Caco-2 (cell line): ENCODE measurements around the gene LSM7. TPM values are rescaled to one million over a fixed set of nuclear protein-coding genes. Genes with fewer than 3 reads are reported as not detected.

Source experiments
- BruUV-seq: library from RNA; stranded (reverse); fragments of 400-500 nt; replicated peaks from 2 replicates; lab custom pipeline; 2021; lab: Mats Ljungman, UMichigan
- CTCF ChIA-PET: fragments of 300-600 bp; sonication (Branson Sonifier 250); formaldehyde crosslinking; loops from one replicate; lab custom pipeline; 2022; ENCODE audit warnings: antibody characterized with exemption; lab: Charles Lee
- POLR2A ChIA-PET: fragments of 300-600 bp; sonication (Branson Sonifier 250); formaldehyde crosslinking; loops from one replicate; lab custom pipeline; 2022; ENCODE audit warnings: antibody characterized with exemption; lab: Charles Lee
- DNase-seq, 2 experiments: peaks; one replicate each; pipeline versions ENCODE4 v3.0.0 to v3.0.0-alpha.2; 2020 to 2022
- H3K27me3 ChIP-seq: replicated peaks from 2 replicates; pipeline ENCODE4 v1.6.0; 2011; ENCODE audit warnings: low read length; ENCODE audit not compliant: control insufficient read depth, insufficient read depth
- H3K36me3 ChIP-seq: 2 replicates; pipeline ENCODE4 v1.5.1; 2011; ENCODE audit warnings: low read length; ENCODE audit not compliant: control insufficient read depth, insufficient read depth
- H3K4me1 ChIP-seq: fragments of 250-450 bp; sonication (Bioruptor Pico); 2 replicates; pipeline ENCODE4 v1.5.1; 2020; ENCODE audit warnings: mild to moderate bottlenecking
- H3K4me3 ChIP-seq: 2 replicates; pipeline ENCODE4 v1.5.1; 2011; ENCODE audit warnings: low read depth, mild to moderate bottlenecking, control low read depth, low read length
- H3K9me3 ChIP-seq: fragments of 250-450 bp; sonication (Bioruptor Pico); 2 replicates; pipeline ENCODE4 v1.5.1; 2020; ENCODE audit warnings: mild to moderate bottlenecking, moderate library complexity
- H3K27ac Mint-ChIP-seq: one replicate; pipeline ENCODE4 v1.8.0; 2022; ENCODE audit warnings: mixed read lengths; ENCODE audit not compliant: unreplicated experiment
- H3K27me3 Mint-ChIP-seq: one replicate; pipeline ENCODE4 v1.8.0; 2022; ENCODE audit warnings: mixed read lengths; ENCODE audit not compliant: insufficient read depth, unreplicated experiment
- H3K36me3 Mint-ChIP-seq: one replicate; pipeline ENCODE4 v1.8.0; 2022; ENCODE audit warnings: mild to moderate bottlenecking, mixed read lengths; ENCODE audit not compliant: insufficient read depth, unreplicated experiment
- H3K4me1 Mint-ChIP-seq: one replicate; pipeline ENCODE4 v1.8.0; 2022; ENCODE audit warnings: low read depth, mixed read lengths; ENCODE audit not compliant: unreplicated experiment
- H3K4me3 Mint-ChIP-seq: one replicate; pipeline ENCODE4 v1.8.0; 2022; ENCODE audit warnings: mild to moderate bottlenecking, moderate library complexity, mixed read lengths; ENCODE audit not compliant: unreplicated experiment
- H3K9me3 Mint-ChIP-seq: one replicate; pipeline ENCODE4 v1.8.0; 2022; ENCODE audit warnings: mixed read lengths; ENCODE audit not compliant: unreplicated experiment
- CTCF ChIP-seq, 2 experiments: fragments of 200-600 bp in 1 of 2; IDR thresholded peaks; 1 replicate in 1 of 2; 2 replicates in 1 of 2; pipeline versions ENCODE4 v1.5.1 to v1.8.0; 2011 to 2022; ENCODE audit warnings: antibody characterized with exemption in 1 of 2, control low read depth in 1 of 2, inconsistent platforms in 1 of 2, low read depth in 1 of 2, low read length in 1 of 2, mild to moderate bottlenecking in 1 of 2, moderate library complexity in 1 of 2; ENCODE audit not compliant: insufficient read depth in 1 of 2, severe bottlenecking in 1 of 2, unreplicated experiment in 1 of 2
- intact Hi-C: fragments of 100-400 bp; cut with micrococcal nuclease; formaldehyde crosslinking; loops from one replicate; pipeline ENCODE4 v1.10.0; 2022; ENCODE audit not compliant: unreplicated experiment
- total RNA-seq: library from RNA; stranded (reverse); gene quantifications from 2 replicates; pipeline ENCODE4 v1.2.3, GENCODE V29; 2022

The LSM7 gene
- total RNA-seq, 1 experiment from 2014 or later, result 141 TPM

DNA sequence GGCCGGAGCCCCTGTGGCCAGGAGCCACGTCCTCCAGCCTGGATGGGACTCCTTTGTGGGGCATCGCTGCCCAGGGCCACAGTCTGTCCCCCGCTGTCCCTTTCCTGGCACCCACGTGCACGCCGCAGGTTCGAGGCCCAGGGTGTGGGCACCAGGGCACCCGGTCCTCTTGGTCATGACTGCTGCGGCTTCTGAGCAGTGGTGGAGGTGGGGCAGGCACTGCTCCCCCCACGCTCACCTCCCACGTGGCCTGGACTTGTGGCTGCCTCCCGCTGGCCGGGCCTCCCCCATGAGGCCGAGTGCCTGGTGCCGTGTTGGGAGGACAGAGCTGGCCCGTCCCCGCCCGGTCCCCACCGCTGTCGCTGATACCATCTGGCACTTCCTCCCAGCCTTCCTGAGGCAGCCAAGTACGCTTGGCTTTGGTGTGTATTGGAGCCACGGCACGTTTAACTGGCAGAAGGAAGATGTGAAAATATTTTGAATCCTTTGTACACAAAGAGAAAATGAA lies 12.9 kb upstream of the LSM7 start:
- DNase-seq, result no peak
- Histone ChIP-seq H3K36me3 (peaks cover 1% of the 10 kb centered on the region), H3K4me1 (peaks cover 37% of the 10 kb centered on the region), H3K4me3 (no peak overlapping the region), H3K9me3 (no peaks in the 10 kb centered on the region), H3K27me3 (no peaks in the 10 kb centered on the region)
- Mint-ChIP-seq H3K36me3 (peaks cover 21% of the 10 kb centered on the region), H3K27ac (peak overlapping the region; percentile 84), H3K9me3 (no peaks in the 10 kb centered on the region), H3K27me3 (no peaks in the 10 kb centered on the region), H3K4me1 (peaks cover 19% of the 10 kb centered on the region), H3K4me3 (peak overlapping the region; percentile 37)
- intact Hi-C loops, result no loop called here
- CTCF ChIA-PET, result interaction anchor here (0.6 kb wide), 1 partner anchor 1384 kb away, joined by 5 read pairs; no protein-coding TSS in a partner anchor
- no peak for TF ChIP-seq CTCF (IDR thresholded peaks at IDR 0.05; ENCODE audit: insufficient read depth in 1 of 2, low read depth in 1 of 2, low read length in 1 of 2, severe bottlenecking in 1 of 2, unreplicated experiment in 1 of 2)
- BruUV-seq, result TSS peak; percentile 96
- POLR2A ChIA-PET, result no interaction called here

DNA sequence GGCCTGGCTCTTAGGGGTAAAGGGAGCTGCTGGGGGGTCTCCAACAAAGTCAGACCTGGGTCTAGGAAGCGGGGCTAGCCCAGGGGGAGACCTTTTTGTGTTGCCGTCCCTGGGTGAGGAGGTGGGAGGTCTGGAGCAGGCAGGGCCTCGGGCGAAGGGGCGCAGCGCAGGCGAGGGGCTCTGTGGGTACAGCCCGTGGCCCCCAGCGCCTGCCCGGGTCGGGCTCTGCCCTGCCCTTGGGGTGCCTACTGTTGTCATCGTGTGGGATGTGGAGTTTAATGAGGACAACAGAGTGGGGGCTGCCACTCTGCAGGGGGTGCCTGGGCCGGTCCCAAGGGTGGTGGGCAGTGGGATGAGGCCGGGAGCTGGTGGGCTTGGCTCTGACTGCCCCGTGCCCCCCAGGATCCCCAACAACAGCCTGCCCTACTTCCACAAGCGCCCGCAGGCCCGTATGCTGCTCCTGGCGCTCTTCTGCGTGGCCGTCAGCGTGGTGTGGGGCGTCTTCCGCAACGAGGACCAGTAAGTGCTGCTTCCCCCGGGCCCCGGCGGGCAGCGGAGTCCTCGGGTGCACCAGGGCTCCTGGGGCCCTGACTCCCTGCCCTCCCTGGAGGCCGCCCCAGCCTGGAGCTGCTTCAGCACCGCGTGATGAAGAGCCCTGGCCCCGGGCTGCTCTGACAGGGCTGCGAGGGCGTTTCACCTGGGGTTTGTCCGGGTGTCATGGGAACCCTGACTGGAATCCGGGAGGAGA lies 12.3 kb upstream of the LSM7 start:
- no peak overlapping the region for H3K4me3 Mint-ChIP-seq
- H3K27me3 Mint-ChIP-seq, result no peaks in the 10 kb centered on the region

More for the DNA sequence above, 12.3 kb upstream of the LSM7 start:
- no peaks in the 10 kb centered on the region for H3K9me3 ChIP-seq
- no peak overlapping the region for H3K4me3 ChIP-seq
- intact Hi-C loops, result no loop called here
- CTCF ChIA-PET, result no interaction called here
- Mint-ChIP-seq H3K4me1 (peaks cover 20% of the 10 kb centered on the region), H3K36me3 (peaks cover 17% of the 10 kb centered on the region), H3K27ac (peak overlapping the region; percentile 84), H3K9me3 (no peaks in the 10 kb centered on the region)
- no peak for DNase-seq
- H3K4me1 ChIP-seq, result peaks cover 41% of the 10 kb centered on the region
- TF ChIP-seq CTCF (IDR thresholded peaks at IDR 0.05; ENCODE audit: insufficient read depth in 1 of 2, low read depth in 1 of 2, low read length in 1 of 2, severe bottlenecking in 1 of 2, unreplicated experiment in 1 of 2), result no peak
- BruUV-seq, result no TSS peak
- peaks cover 1% of the 10 kb centered on the region for H3K36me3 ChIP-seq
- POLR2A ChIA-PET, result no interaction called here
- H3K27me3 ChIP-seq, result no peaks in the 10 kb centered on the region
